HG03565 (cell line): ENCODE results near the gene SCT.
A peak's percentile ranks its signal among the peaks of the same experiment; 100 is the strongest.

Experiments
- ATAC-seq: cut with Tn5 transposase; IDR thresholded peaks from one replicate; pipeline ENCODE4 v1.9.1; 2021; ENCODE audit warnings: mild to moderate bottlenecking, moderate library complexity; ENCODE audit not compliant: unreplicated experiment

Gene SCT

DNA sequence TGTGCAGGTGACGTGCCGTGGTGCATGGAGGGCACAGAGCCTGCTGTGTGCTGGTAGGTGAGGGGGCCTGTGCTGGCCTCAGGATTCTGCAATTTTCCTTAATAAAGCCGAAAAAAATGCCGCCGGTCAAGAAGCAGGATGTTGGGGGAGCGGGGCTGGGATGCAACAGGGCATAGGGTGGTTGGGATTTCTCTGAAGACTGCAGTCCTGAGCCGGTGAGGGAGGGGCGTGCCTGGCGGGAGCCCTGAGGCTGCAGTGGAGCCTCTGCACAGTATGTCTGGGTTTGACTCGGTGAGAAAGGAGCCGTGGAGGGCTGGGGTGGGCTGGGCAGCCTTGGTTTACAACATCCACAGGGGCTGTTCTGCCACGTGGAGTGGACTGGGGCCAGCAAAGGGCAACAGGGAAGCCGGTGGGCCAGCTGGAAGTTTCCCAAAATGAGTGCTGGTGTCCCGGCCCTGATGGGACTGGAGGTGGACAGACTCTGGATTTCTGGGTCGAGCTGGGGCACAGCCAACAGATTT, 3.6 kb downstream of the SCT start:
- ATAC-seq, result no peak

GRCh38 chr11:621838-622237, 5.1 kb downstream of the SCT start:
- ATAC-seq, result no peak

DNA sequence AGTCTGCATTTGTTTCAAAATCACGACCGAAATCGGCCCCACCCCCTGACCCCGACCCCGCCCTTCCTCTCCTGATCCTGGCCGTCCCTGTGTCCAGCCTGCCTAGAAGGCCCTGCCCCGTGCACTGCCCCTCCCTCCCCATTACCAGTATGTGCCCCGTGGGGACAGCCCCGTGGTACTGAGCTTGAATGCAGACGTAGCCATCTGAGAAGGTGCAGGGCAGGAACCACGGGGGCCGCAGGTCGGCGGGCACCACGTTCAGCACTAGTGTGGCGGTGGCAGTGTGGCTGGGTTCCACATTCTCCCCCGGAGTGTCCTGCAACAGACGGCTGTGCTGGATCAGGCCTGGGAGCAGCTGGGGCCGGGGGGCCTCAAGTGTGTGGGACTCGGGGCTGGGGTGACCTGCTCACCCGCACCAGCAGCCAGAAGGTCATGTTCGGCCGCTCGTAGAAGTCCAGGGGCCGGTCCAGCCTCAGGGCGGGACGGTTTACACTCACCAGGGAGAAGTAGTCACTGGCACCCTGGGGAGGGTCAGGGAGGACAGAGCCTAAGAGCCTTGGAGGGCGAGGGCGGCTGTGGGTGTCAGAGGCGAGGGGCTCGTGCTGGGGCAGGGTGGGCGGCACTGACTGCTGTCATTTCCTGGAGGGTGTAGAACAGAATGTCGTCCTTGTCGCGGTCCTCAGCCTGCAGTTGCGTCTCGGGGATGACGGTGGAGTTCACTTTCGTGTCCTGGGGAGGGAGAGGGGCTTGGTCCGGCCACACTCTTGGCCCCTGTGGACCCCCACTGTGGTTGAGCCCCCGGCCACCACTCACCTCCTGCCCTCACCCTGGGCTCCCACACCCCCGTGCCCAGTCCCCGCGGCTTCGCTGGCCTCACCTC, 5.8 kb downstream of the SCT start:
- no peak for ATAC-seq

GRCh38 chr11:620201-620600, 6.8 kb downstream of the SCT start:
- ATAC-seq, result no peak

- no peak for ATAC-seq
Observed at GRCh38 chr11:619628-620050, 7.3 kb downstream of the SCT start.

GRCh38 chr11:618856-619627, 7.9 kb downstream of the SCT start:
- no peak for ATAC-seq

DNA sequence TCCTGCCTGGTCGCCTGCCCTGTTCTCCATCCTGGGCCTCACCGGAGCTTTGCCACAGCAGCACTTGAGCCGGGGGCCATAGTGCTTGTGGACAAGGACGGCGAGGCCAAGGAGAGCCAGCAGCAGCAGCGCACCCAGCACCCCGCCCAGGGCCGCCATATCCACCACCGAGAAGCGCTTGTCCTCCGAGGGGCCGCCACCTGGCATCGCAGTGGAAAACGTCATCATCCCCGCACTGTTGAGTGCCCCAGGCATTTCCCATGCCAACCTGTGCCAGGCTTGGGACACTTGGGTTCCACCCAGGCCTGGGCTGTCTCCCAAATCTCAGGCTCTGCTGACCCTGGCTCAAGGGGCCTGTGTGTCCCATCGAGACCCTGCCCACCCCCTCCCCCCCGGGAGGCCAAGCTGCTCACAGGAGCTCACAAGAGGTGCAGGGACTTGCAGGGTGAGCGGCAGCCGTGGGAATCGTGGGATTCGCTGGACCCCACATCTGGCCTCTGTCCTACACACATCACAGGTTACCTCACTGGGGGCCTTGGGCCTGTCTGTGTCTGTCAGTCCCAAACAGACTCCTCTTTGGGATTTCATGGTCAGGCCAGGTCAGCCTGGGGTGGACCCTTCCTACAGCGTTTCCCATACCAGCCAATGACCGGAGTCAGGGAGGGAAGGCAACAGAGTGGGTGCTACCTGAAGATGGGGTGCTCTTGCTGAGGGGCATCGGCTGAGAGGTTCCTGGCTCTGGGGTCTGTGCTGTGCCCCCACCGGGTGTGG, 8.9 kb downstream of the SCT start:
- ATAC-seq, result no peak

- no peak for ATAC-seq
Observed at GRCh38 chr11:617199-617911, 9.6 kb downstream of the SCT start.

DNA sequence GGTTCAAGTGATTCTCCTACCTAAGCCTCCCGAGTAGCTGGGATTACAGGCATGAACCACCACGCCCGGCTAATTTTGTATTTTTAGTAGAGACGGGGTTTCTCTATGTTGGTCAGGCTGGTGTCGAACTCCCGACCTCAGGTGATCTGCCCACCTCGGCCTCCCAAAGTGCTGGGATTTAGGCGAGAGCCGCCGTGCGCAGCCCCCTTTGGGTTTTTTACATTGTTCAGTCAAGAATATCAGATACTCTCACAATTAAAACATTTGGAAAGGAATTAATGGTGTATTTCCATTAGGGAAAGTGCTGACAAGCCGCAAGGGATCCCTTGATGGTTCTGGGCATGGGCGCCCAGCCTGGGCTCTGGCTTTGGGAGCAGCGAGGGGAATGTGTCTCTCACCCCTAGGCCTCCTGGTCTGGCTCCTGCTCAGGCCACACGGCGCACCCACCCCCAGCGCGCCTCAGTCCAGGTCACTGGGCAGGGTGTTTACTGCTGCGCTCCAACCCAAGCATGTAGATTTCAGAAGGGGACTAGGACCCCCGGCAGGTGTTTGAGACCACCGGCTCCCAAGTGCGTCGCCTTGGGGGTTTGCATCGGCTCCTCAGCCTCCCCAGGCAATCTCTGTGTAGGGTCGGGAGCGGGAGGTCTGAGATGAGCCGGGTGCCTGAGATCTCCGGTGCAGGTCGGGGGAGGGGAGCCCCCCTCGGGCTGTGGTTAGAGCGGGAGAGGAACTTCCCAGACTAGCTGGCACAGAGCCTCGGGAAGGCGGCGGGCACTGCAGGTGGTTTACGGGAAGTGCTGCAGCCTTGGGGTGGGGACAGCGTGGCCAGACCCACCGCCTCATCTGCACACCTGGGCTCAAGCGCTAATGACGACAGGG, 10.4 kb downstream of the SCT start:
- no peak for ATAC-seq

DNA sequence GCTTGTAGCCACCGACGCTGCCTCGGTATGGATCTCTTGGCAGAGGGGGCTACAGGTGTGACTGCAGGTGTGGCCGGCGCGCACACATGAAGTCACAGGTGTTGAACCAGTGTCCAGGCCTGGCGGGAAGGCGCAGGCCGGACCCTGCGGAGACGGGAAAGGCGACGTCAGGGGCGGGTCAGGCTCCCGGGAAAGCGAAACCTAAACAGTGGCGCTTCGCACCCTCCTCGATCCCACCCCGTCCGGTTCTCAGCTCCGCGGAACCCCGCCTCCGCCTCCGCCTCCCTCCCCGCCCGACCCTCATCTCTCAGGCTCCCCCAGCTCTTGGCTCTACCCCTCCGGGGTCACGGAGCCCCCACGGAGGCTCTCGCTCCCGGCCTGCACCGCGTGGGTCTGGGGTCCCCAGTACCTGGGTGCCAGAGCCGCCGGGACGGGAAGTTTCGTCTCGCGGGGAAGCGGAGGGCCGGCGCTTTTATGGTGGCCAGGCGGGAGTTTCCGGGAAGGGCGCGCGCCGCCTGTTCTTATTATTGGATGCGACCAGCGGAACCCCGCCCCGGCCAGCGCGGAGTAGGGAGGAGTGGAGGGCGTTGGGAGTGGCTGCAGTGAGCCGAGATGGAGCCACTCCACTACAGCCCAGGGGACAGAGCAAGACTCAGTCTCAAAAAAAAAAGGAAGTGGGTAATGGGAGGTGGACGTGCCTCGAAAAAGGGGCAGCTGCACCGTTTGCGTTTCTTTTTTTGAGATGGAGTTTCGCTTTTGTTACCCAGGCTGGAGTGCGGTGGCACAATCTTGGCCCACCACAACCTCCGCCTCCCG, 11.3 kb downstream of the SCT start, which contains the start of gene IRF7:
IRF7 (minus strand) TSS at position 447 of the 816 bp plus-strand sequence. CDS start 586 bp downstream, outside the sequence.
- ATAC-seq, result peak; percentile 61

DNA sequence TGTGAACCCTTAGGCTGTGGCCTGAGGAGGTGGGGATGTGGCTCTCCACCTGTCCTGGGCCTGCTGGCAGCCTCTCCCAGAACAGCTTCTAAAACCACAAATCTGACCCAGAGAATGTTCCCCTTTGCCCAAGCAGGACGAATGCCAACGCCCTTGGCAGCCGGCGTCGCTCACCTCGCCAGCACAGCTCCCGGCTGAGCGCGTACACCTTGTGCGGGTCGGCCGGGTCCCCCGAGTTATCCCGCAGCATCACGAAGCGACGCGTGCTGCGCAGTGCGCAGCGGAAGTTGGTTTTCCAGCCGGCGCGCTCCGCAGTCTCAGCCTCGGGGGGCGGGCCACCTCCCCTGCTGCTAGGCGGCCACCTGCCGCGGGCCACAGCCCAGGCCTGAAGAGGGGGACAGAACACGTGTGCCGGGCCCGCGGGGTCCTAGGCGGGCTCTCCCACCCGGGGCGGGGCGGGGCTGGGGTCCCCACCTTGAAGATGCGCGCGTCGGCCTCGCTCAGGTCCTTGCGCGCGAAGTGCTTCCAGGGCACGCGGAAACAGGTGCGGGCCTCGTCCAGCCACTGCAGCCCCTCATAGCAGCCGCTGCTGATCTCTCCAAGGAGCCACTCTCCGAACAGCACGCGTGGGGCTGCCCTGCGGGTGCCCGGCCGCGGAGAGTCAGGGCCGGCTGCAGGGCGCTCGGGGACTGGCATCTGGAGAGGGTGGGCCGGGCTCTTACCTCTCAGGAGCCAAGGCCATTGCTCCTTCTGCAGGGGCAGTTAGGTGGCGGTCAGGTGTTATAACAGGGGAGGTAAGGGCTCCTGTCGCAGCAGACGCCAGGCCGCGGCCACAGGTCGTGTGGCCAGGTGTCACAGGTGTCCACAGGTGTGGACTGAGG, 12.1 kb downstream of the SCT start:
- ATAC-seq, result no peak

- ATAC-seq, result no peak
Observed at GRCh38 chr11:614021-614622, 12.9 kb downstream of the SCT start.

GRCh38 chr11:613369-613968, 13.5 kb downstream of the SCT start:
- ATAC-seq, result no peak

DNA sequence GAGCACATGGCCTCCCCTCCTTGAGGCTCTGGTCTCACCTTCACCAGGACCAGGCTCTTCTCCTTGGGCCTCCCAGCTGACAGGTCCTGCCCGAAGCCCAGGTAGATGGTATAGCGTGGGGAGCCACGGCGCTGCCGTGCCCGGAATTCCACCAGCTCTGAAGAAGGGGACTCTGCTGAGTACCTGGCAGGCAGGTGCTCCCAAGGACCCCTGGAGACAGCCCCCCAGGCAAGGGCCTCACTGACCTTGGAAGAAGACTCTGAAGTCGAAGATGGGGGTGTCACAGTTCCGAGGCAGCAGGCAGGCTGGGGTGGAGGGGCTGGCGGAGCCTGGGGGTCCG, 14.1 kb downstream of the SCT start:
- no peak for ATAC-seq

DNA sequence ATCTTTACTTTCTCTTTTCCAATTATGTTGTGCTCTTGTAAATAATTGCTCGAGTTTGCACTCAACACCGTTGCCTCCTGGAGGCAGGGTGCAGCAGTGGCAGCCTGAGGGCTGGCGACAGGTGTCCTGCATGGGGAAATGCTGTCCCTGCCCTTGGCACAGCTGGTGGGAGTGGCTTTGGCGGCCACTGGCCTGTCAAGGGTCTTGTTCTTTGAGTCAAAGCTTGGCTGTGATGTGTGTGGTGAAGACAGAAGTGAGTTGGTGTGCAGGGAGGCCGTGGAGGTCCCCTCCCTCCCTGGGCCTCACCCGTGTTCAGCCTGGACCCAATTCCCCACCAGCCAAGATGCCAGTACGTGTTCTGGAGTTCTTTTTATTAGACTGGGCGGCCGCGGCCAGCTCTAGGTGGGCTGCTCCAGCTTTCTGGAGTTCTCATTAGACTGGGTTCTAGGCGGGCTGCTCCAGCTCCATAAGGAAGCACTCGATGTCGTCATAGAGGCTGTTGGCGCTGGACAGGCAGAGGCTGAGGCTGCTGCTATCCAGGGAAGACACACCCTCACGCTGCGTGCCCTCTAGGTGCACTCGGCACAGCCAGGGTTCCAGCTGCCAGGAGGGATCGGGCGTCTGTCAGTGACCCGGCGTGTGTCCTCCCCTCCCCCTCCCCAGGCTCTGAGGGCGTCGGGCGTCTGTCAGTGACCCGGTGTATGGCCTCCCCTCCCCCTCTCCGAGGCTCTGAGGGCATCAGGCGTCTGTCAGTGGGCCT, 14.6 kb downstream of the SCT start:
- no peak for ATAC-seq
